HG02763 (cell line): Measurements from ENCODE around the gene SVIL.
"Not testable (repeated sequence)": the region's sequence is repeated elsewhere in the genome, so short reads cannot be mapped to it uniquely, and the experiment has no call there.

Source experiments
- ATAC-seq: cut with Tn5 transposase; IDR thresholded peaks from one replicate; pipeline ENCODE4 v1.9.1; 2021; ENCODE audit warnings: mild to moderate bottlenecking, moderate library complexity; ENCODE audit not compliant: unreplicated experiment

Gene SVIL

DNA sequence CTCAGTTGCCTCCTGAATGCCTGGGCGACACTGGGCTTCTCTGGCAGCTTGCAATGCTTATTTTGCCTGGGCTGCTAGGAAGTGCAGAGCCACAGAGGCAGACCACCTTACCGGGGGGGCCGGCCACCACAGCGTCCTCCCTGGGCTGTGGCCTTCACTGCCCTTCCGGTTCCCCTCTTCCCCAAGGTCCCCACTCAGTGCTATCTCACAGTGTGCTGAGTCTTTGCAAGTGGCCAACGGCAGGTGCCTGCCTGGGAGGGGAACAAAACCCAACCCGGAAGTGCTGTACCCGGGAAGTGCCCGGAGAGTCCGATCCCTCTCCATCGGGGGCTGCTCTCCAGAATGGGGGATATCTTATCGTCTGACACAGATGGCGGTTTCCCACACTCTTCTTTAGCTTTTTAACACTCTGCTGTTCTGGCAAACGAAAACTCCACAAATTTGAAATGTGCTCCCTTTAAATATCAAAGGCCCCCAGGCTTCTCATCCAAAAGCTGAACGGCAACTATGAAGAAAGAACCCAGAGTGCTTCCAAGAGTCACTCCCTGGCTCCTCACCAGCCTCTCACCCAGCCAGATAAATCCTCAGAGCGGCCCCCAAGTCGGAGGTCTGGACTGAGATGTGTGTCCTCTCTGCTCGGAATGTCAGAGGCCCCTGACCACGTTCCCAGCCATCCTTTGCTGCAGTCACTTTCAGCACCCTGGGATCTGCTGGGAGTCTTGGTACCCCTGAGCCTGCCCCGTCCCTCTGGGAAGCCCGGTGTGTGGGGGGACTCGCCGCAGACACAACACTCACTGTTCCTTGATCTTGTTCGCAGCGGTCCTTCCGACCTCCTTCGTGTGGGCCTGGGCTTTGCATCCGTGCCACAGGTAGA is 165.1 kb downstream of the SVIL start:
- ATAC-seq: no peak

- ATAC-seq: no peak
Measured at GRCh38 chr10:29465384-29465783, 169.4 kb downstream of the SVIL start.

DNA sequence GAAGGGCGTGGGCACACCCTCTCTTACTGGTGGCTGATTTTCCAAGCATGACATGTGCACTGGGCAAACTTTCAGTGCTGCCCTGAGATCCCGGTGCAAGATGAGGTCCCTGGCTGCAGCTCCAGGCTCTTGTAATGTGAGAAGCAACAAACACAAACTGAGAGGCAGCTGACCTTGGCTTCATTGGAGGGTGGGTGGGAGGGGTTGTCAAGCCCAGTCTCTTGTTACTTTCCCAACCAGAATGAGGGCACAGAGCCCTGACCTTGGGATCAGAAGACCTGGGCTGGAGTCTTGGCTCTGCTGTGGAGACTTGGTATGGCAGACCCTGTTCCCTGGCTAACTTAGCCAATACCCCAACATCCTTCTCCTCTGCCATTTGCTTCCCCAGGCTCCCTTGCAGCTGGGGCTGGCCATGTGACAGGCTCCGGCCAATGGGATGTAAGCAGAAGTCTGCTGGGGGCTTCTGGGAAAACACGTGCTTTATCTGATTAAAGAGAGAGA is 170.1 kb downstream of the SVIL start:
- not testable (repeated sequence) for ATAC-seq

- ATAC-seq: no peak
Measured at GRCh38 chr10:29461042-29461441, 173.7 kb downstream of the SVIL start.

DNA sequence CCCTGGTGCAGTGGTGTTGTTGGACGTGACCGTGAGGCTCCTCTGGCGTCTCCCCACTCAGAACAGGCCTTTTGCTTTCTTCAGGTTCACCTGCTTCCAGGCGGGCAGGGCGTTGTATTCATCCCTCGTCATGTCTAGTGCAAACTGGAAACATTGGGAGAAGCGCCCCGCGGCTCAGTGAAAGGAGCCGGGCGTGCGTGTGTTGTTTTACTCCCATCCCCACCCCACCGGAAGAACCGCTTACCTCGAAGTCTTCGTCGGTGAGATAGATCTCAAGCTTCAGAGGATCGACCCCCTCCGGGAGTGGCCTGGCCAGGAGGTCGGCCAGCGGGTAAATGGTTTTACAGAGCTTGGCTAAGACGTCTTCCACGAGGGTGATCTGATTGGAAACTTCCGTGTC is 176.6 kb downstream of the SVIL start:
- ATAC-seq: not testable (repeated sequence)

DNA sequence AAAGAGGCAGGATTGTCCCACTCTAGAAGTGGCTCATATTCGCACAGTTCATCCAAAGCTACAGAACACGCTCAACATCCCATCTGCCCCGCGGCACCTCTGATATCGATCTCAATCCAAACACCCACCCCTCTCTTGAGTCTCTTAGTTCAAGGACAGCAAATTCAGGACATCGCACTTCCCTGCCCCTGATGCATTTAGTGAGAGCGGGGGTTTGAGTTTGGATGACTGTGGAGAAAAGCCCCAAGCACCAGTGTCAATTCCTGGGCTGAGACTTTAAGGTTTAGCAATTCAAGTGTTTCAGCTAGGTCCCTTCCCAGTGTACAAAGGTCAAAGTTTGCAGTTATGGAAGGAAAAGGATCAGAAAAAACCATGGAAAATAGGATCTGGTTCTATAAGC is 179.7 kb downstream of the SVIL start:
- no peak for ATAC-seq

- ATAC-seq: no peak
Measured at GRCh38 chr10:29454250-29454649, 180.5 kb downstream of the SVIL start.

GRCh38 chr10:29452546-29452945 is 182.2 kb downstream of the SVIL start:
- ATAC-seq: no peak

GRCh38 chr10:29451946-29452345 is 182.8 kb downstream of the SVIL start:
- ATAC-seq: no peak

DNA sequence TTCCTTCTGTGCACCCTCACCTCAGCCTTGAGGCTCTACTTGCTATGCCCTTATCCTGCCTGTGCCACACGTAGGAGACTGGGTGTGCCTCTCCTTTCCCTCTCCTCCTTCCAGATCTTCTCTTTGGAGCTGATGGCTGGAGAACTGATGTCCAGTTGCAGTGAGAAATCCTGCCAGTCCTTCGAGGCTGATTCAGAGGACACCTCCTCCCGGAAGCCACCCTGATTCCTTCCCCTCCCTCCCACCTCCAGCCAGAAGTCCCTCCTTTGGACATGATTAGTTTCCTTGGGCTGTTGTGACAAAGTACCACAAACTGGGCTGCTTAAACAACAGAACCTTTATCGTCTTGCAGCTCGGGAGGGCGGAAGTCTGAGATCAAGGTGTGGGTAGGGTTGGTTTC is 184.4 kb downstream of the SVIL start:
- no peak for ATAC-seq

- ATAC-seq: peak; percentile 81
Measured at GRCh38 chr10:29448756-29449592, 185.8 kb downstream of the SVIL start.

GRCh38 chr10:29448125-29448524 is 186.6 kb downstream of the SVIL start:
- ATAC-seq: no peak

GRCh38 chr10:29446327-29446726 is 188.4 kb downstream of the SVIL start:
- no peak for ATAC-seq

DNA sequence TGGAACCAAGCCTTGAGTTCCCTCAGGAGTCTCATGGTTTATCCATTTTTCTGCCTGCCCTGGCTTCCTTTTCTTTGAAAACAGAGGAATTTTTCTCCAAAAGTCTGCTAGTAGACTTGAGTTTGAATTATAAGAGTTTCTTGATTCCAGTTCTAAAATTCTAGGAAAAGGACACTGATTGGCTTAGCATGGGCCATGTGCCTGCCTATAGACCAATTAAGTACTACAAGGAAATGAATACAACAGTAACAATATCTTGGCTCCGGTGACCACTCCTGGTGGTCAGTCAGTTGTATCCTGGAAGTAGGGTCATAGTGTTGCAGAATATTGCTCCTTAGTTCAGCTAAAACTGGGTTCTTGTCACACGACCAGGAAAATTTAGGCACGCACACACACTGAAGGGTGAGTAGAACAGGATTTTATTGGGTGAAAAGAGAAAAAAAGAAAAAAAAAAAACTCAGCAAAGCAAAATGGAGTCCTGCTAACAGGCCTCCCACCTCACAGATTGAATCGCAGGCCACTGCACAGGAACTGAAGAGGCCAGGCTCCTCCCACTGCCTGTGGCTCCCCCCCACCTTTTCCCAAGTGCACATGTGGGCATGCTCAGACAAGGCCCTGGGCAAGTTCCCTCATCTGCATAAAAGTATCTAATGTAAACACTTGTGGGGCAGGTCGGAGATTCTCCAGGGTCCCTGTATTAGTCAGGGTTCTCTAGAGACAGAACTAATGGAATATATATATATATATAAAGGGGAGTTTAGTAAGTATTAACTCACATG is 190.8 kb downstream of the SVIL start:
- no peak for ATAC-seq

- no peak for ATAC-seq
Measured at GRCh38 chr10:29440981-29441380, 193.8 kb downstream of the SVIL start.

- not testable (repeated sequence) for ATAC-seq
Measured at GRCh38 chr10:29439005-29439404, 195.8 kb downstream of the SVIL start.

GRCh38 chr10:29438271-29438670 is 196.5 kb downstream of the SVIL start:
- ATAC-seq: no peak

DNA sequence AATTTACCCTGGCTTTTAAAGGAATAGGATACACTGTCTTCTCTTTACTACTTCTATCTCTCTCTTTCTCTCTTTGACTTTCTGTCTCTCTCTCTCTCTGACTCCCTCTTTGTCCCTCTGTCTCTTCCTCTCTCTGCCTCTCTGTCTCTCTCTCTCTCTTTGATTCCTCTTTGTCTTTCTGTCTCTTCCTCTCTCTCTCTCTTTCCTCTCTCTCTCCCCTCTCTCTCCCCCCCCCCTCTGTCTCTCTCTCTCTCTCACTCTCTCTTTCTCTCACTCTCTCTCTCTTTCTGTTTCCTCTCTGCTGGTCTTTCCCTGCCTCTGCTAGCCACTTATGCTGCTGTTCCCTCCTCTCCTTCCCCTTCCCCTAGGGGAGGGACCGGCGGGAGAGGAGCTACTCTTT is 196.9 kb downstream of the SVIL start:
- no peak for ATAC-seq

DNA sequence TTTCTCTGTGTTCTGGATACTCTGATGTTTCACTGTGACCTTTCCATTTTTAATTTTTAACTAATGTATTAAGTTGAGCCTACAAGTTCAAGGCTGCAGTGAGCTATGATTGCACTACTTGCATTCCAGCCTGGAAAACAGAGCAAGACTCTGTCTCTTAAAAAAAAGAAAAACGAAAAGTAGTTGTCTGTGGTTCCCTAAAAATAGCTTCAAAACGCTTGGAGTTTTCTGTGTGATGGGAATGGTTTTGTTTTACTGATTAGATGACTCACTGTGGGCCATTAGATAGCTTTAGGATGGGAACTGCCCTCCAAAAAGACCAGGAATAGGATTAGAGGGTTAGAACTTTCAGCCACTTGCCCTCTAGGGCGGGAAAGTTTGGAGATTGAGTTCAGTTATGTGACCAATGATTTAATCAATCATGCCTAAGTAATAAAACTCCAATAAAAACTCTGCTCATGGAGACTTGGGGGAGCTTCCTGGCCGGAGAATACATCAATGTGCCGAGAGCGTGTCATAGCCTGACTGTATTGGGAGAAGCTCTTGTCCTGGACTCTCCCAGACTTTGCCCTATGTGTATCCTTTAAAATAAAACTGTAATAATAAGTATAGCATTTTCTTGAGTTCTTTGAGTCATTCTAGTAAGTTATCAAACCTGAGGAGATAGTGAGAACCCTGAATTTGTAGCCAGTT is 198.8 kb downstream of the SVIL start:
- no peak for ATAC-seq

DNA sequence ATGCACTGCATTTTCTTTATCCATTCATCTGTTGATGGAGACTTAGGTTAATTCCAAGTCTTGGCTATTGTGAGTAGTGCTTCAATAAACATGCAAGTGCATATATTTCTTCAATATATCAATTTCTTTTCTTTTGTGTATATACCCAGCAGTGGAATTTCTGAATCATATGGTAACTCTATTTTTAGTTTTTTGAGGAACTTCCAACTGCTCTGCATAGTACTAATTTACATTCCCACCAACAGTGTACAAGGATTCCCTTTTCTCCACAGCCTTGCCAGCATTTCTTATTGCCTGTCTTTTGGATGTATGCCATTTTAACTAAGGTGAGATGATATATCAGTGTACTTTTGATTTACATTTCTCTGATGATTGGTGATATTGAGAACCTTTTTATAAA is 200.7 kb downstream of the SVIL start:
- no peak for ATAC-seq
